ENCODE measurements around the gene ZFYVE26. TPM values are rescaled to one million over a fixed set of nuclear protein-coding genes. Genes with fewer than 3 reads are reported as not detected.
A peak's percentile ranks its signal among the peaks of the same experiment; 100 is the strongest.
"Not testable (repeated sequence)": the region's sequence is repeated elsewhere in the genome, so short reads cannot be mapped to it uniquely, and the experiment has no call there.

The ZFYVE26 gene
- total RNA-seq, 1 experiment from 2014 or later, result 13.2 TPM

DNA sequence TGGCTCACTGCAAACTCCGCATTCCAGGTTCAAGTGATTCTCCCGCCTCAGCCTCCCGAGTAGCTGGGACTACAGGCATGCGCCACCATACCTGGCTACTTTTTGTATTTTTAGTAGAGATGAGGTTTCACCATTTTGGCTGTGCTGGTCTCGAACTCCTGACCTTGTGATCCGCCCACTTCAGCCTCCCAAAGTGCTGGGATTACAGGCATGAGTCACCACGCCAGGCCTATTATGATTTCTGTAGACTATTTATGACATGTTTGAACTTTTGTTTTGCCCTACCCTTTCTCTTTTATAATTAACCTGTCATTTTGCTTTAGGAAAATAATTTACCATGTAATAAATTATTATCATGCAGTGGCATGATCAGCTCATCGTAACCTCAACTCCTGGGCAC is 114.9 kb downstream of the ZFYVE26 start, which contains the start of gene RDH12:
RDH12 (plus strand) TSS at position 395 of the 400 bp plus-strand sequence. CDS start 20,757 bp downstream, outside the sequence.
- TF ChIP-seq JUND (IDR thresholded peaks at IDR 0.05) (0 out of 2 replicates have a peak, but pooled peaks have one; percentile 14), EGR1 (IDR thresholded peaks at IDR 0.05; ENCODE audit: low read depth) (peak; percentile 55; the same call in 1 of the 2 replicates)
- H3K79me2 ChIP-seq (ENCODE audit: insufficient read depth, low read length); H3K9me3 ChIP-seq (ENCODE audit: control insufficient read depth in 1 of 2, insufficient read depth in 1 of 2, low read depth in 1 of 2, low read length in 2 of 2); RAD21 ChIA-PET (ENCODE audit: low non-redundant PET in 1 of 2, low total read pairs in 2 of 2, uncharacterized antibody in 2 of 2, unreplicated experiment in 2 of 2); H3K36me3 ChIP-seq (ENCODE audit: control insufficient read depth in 1 of 2, insufficient read depth in 2 of 2, low read length in 2 of 2); H3K27me3 ChIP-seq (ENCODE audit: insufficient read depth, low read length); POLR2A ChIA-PET; DNase-seq (ENCODE audit: low read depth, low spot score); H3K9me2 ChIP-seq (ENCODE audit: insufficient read depth); H4K20me1 ChIP-seq (ENCODE audit: insufficient read depth); BruUV-seq (replicated peaks); H3K9ac ChIP-seq (ENCODE audit: low read length): not testable (repeated sequence)
- peak; percentile 20; the same call in 1 of the 2 replicates for ATAC-seq
- Histone ChIP-seq H2AFZ (ENCODE audit: low read depth, low read length, poor library complexity, severe bottlenecking) (peak within 1 kb of the TSS; percentile 94), H3K4me3 (replicated peaks in 1 of 2; ENCODE audit: low read depth in 1 of 2, low read length in 2 of 2) (peak within 1 kb of the TSS in 1 of 2 experiments; percentile 21; a peak in 1 of 4 replicates), H3K27ac (ENCODE audit: low read depth, low read length) (peak within 1 kb of the TSS; percentile 12; the same call in 1 of the 2 replicates), H3K4me1 (ENCODE audit: control insufficient read depth in 1 of 2, insufficient read depth in 2 of 2, low read length in 2 of 2) (peaks cover 16 to 32% of the 10 kb centered on the region in 2 experiments), H3K4me2 (ENCODE audit: low read length) (peak within 1 kb of the TSS; percentile 60)
- intact Hi-C loops (cut with micrococcal nuclease), result loop anchor here (5.0 to 10.0 kb wide), 5 partner anchors 34 to 1337 kb away; partner anchors contain the start of gene PIGH
- CTCF ChIA-PET, result interaction anchor here (1.6 to 5.3 kb wide), 4 partner anchors 118 to 342 kb away, joined by 4 to 117 read pairs (median 38); partner anchors contain the start of gene ATP6V1D

GRCh38 chr14:67698179-67698578 is 118.2 kb downstream of the ZFYVE26 start:
- Histone ChIP-seq H3K27me3 (ENCODE audit: insufficient read depth, low read length) (no peaks in the 10 kb centered on the region), H4K20me1 (ENCODE audit: insufficient read depth) (no peaks in the 10 kb centered on the region), H3K4me1 (ENCODE audit: control insufficient read depth in 1 of 2, insufficient read depth in 2 of 2, low read length in 2 of 2) (peaks cover 22 to 40% of the 10 kb centered on the region in 2 experiments), H3K9me3 (ENCODE audit: control insufficient read depth in 1 of 2, insufficient read depth in 1 of 2, low read depth in 1 of 2, low read length in 2 of 2) (no peaks in the 10 kb centered on the region), H3K27ac (ENCODE audit: low read depth, low read length) (no peak overlapping the region), H3K9me2 (ENCODE audit: insufficient read depth) (no peaks in the 10 kb centered on the region), H3K36me3 (ENCODE audit: control insufficient read depth in 1 of 2, insufficient read depth in 2 of 2, low read length in 2 of 2) (no peaks in the 10 kb centered on the region), H3K79me2 (ENCODE audit: insufficient read depth, low read length) (peaks cover 19% of the 10 kb centered on the region), H3K4me2 (ENCODE audit: low read length) (no peak overlapping the region), H3K9ac (ENCODE audit: low read length) (no peak overlapping the region), H3K4me3 (replicated peaks in 1 of 2; ENCODE audit: low read depth in 1 of 2, low read length in 2 of 2) (no peak overlapping the region), H2AFZ (ENCODE audit: low read depth, low read length, poor library complexity, severe bottlenecking) (no peak overlapping the region)
- POLR2A ChIA-PET, result no interaction called here
- BruUV-seq (replicated peaks), result no TSS peak
- ATAC-seq, result no peak
- intact Hi-C loops (cut with micrococcal nuclease), result no loop called here
- TF ChIP-seq REST (IDR thresholded peaks at IDR 0.05; ENCODE audit: low read depth) (no peak), FOSL1 (IDR thresholded peaks at IDR 0.05; ENCODE audit: low read depth) (no peak), MAX (IDR thresholded peaks at IDR 0.05) (no peak), YY1 (IDR thresholded peaks at IDR 0.05; ENCODE audit: extremely low read depth, insufficient replicate concordance, low read depth, low read length) (no peak), EZH2 (IDR thresholded peaks at IDR 0.05) (no peak), RAD21 (IDR thresholded peaks at IDR 0.05; ENCODE audit: low read depth) (no peak), SP1 (IDR thresholded peaks at IDR 0.05; ENCODE audit: low read depth) (no peak), EZH2phosphoT487 (IDR thresholded peaks at IDR 0.05; ENCODE audit: borderline replicate concordance) (no peak), EGR1 (IDR thresholded peaks at IDR 0.05; ENCODE audit: low read depth) (no peak), ZFX (IDR thresholded peaks at IDR 0.05) (no peak), POLR2A (IDR thresholded peaks at IDR 0.05; ENCODE audit: borderline replicate concordance, extremely low read depth, insufficient read depth, insufficient read length) (no peak)
- RAD21 ChIA-PET (ENCODE audit: low non-redundant PET in 1 of 2, low total read pairs in 2 of 2, uncharacterized antibody in 2 of 2, unreplicated experiment in 2 of 2), result no interaction called here
- CTCF ChIA-PET, result no interaction called here
- no peak for DNase-seq (ENCODE audit: low read depth, low spot score)
